Panc1 (cell line): Measurements from ENCODE around the gene SPTBN4. TPM values are rescaled to one million over a fixed set of nuclear protein-coding genes. Genes with fewer than 3 reads are reported as not detected.

Experiments used
- ATAC-seq: fragments of 200-7000 bp; cut with Tn5 transposase; 2 replicates; pipeline ENCODE4 v1.9.1; 2020; ENCODE audit warnings: mild to moderate bottlenecking, moderate library complexity
- BruUV-seq: library from RNA; stranded (reverse); fragments of 400-500 nt; replicated peaks from 2 replicates; lab custom pipeline; 2021; lab: Mats Ljungman, UMichigan
- CTCF ChIA-PET: fragments of 300-600 bp; sonication (Branson Sonifier 250); formaldehyde crosslinking; loops from one replicate; lab custom pipeline; 2022; ENCODE audit warnings: antibody characterized with exemption; lab: Charles Lee
- POLR2A ChIA-PET: fragments of 300-600 bp; sonication (Branson Sonifier 250); formaldehyde crosslinking; loops from one replicate; lab custom pipeline; 2022; ENCODE audit warnings: antibody characterized with exemption; lab: Charles Lee
- DNase-seq: peaks from one replicate; pipeline ENCODE4 v3.0.0-alpha.2; 2010; ENCODE audit warnings: low read depth, low spot score
- H3K27ac ChIP-seq: 2 replicates; pipeline ENCODE4 v1.5.1; 2011; ENCODE audit warnings: mild to moderate bottlenecking, low read length, inconsistent platforms
- H3K27me3 ChIP-seq: fragments of 200-500 bp; sonication (Bioruptor generic); 2 replicates; pipeline ENCODE4 v1.6.0; 2014; ENCODE audit warnings: low read length, inconsistent platforms; ENCODE audit not compliant: control insufficient read depth, insufficient read depth
- H3K36me3 ChIP-seq: fragments of 200-500 bp; sonication (Bioruptor generic); 2 replicates; pipeline ENCODE4 v1.5.1; 2014; ENCODE audit warnings: inconsistent platforms, mild to moderate bottlenecking, low read length, moderate library complexity; ENCODE audit not compliant: control insufficient read depth, insufficient read depth
- H3K4me1 ChIP-seq: 2 replicates; pipeline ENCODE4 v1.5.1; 2011; ENCODE audit warnings: inconsistent platforms, mild to moderate bottlenecking, low read length, moderate library complexity; ENCODE audit not compliant: control insufficient read depth, insufficient read depth
- H3K4me3 ChIP-seq, 2 experiments: 2 replicates each; pipeline ENCODE4 v1.5.1; 2011 to 2012; ENCODE audit warnings: low read depth in 2 of 2, low read length in 2 of 2, mild to moderate bottlenecking in 2 of 2, inconsistent platforms in 1 of 2, moderate library complexity in 1 of 2
- H3K9me3 ChIP-seq: fragments of 200-500 bp; sonication (Bioruptor generic); 2 replicates; pipeline ENCODE4 v1.5.1; 2014; ENCODE audit warnings: low read depth, mild to moderate bottlenecking, inconsistent platforms, low read length, moderate library complexity; ENCODE audit not compliant: control insufficient read depth, insufficient read depth
- POLR2AphosphoS5 ChIP-seq: IDR thresholded peaks from 2 replicates; pipeline ENCODE4 v1.6.1; 2012; ENCODE audit warnings: mild to moderate bottlenecking, low read depth, low read length, moderate library complexity
- SIN3A ChIP-seq: IDR thresholded peaks from 2 replicates; pipeline ENCODE4 v1.6.1; 2012; ENCODE audit warnings: low read depth, mild to moderate bottlenecking, low read length, moderate library complexity, borderline replicate concordance; ENCODE audit not compliant: insufficient read depth
- TCF7L2 ChIP-seq: IDR thresholded peaks from 2 replicates; pipeline ENCODE4 v1.6.1; 2011; ENCODE audit warnings: mild to moderate bottlenecking, low read depth, low read length, inconsistent platforms
- in situ Hi-C: cut with HindIII; loops from 2 replicates; pipeline ENCODE4 v1.10.0; 2016; ENCODE audit warnings: low sequenced_read_pairs, low pct_unique_long_range_greater_than_20kb
- intact Hi-C: fragments of 100-400 bp; cut with micrococcal nuclease; formaldehyde crosslinking; loops from one replicate; pipeline ENCODE4 v1.10.0; 2022; ENCODE audit not compliant: unreplicated experiment
- total RNA-seq: library from RNA; stranded (reverse); gene quantifications from one replicate; pipeline ENCODE4 v1.2.1, GENCODE V29; 2021; ENCODE audit not compliant: unreplicated experiment
- TF ChIP-seq, protein P1 (sequence below), 2 experiments: IDR thresholded peaks; 2 replicates each; pipeline ENCODE4 v1.6.1; 2011 to 2012; ENCODE audit warnings: low read depth in 2 of 2, control low read depth in 1 of 2, low read length in 1 of 2, mild to moderate bottlenecking in 1 of 2, moderate library complexity in 1 of 2; ENCODE audit not compliant: insufficient read depth in 1 of 2
- TF ChIP-seq, protein P2 (sequence below): fragments of 450-650 bp; IDR thresholded peaks from 2 replicates; pipeline ENCODE4 v1.5.1; 2017; ENCODE audit warnings: mild to moderate bottlenecking

The SPTBN4 gene
- total RNA-seq, 1 experiment from 2014 or later, result 1.2 TPM

- intact Hi-C loops, result no loop called here
- ATAC-seq (no peak), DNase-seq (no peak)
- CTCF ChIA-PET, result no interaction called here
- in situ Hi-C loops, result no loop called here
- TF ChIP-seq, protein P1, sequence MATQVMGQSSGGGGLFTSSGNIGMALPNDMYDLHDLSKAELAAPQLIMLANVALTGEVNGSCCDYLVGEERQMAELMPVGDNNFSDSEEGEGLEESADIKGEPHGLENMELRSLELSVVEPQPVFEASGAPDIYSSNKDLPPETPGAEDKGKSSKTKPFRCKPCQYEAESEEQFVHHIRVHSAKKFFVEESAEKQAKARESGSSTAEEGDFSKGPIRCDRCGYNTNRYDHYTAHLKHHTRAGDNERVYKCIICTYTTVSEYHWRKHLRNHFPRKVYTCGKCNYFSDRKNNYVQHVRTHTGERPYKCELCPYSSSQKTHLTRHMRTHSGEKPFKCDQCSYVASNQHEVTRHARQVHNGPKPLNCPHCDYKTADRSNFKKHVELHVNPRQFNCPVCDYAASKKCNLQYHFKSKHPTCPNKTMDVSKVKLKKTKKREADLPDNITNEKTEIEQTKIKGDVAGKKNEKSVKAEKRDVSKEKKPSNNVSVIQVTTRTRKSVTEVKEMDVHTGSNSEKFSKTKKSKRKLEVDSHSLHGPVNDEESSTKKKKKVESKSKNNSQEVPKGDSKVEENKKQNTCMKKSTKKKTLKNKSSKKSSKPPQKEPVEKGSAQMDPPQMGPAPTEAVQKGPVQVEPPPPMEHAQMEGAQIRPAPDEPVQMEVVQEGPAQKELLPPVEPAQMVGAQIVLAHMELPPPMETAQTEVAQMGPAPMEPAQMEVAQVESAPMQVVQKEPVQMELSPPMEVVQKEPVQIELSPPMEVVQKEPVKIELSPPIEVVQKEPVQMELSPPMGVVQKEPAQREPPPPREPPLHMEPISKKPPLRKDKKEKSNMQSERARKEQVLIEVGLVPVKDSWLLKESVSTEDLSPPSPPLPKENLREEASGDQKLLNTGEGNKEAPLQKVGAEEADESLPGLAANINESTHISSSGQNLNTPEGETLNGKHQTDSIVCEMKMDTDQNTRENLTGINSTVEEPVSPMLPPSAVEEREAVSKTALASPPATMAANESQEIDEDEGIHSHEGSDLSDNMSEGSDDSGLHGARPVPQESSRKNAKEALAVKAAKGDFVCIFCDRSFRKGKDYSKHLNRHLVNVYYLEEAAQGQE (IDR thresholded peaks at IDR 0.05; ENCODE audit: insufficient read depth in 1 of 2, low read depth in 2 of 2, low read length in 1 of 2), result no peak
- POLR2A ChIA-PET, result interaction anchor here (0.6 kb wide), 2 partner anchors 391 to 734 kb away, joined by 6 to 17 read pairs; no protein-coding TSS in a partner anchor
- Histone ChIP-seq H3K9me3 (no peaks in the 10 kb centered on the region), H3K27ac (no peak overlapping the region), H3K36me3 (no peaks in the 10 kb centered on the region), H3K4me3 (no peak overlapping the region), H3K4me1 (no peaks in the 10 kb centered on the region), H3K27me3 (no peaks in the 10 kb centered on the region)
- no TSS peak for BruUV-seq
Measured at GRCh38 chr19:40556953-40557530, 90.2 kb downstream of the SPTBN4 start.

DNA sequence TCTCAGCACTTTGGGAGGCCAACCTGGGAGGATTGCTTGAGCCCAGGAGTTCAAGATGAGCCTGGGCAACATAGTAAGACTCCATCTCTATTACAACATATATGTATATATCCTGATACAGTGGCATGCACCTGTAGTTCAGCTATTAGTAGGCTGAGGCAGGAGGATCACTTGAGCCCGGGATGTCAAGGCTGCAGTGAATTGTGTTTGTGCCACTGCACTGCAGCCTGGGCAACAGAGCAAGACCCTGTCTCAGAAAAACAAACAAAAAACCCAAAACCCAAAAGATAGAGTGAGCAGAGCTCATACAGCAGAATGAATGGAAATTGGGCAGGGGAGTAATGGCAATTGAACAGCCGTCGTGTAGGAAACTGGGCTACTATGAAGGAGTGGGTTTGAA lies 92.6 kb downstream of the SPTBN4 start:
- ATAC-seq (no peak), DNase-seq (no peak)
- H3K27ac ChIP-seq, result no peak overlapping the region
- no peaks in the 10 kb centered on the region for H3K36me3 ChIP-seq
- H3K27me3 ChIP-seq, result no peaks in the 10 kb centered on the region
- in situ Hi-C loops, result no loop called here
- ChIA-PET POLR2A (no interaction called here), CTCF (interaction anchor here (0.6 kb wide), 1 partner anchor 75 kb away, joined by 14 read pairs; no protein-coding TSS in a partner anchor)
- no peak overlapping the region for H3K4me3 ChIP-seq
- no TSS peak for BruUV-seq
- intact Hi-C loops, result no loop called here
- H3K4me1 ChIP-seq, result no peaks in the 10 kb centered on the region
- no peaks in the 10 kb centered on the region for H3K9me3 ChIP-seq
- TF ChIP-seq SIN3A (no peak), TCF7L2 (no peak), POLR2AphosphoS5 (no peak)
- TF ChIP-seq, protein P2, sequence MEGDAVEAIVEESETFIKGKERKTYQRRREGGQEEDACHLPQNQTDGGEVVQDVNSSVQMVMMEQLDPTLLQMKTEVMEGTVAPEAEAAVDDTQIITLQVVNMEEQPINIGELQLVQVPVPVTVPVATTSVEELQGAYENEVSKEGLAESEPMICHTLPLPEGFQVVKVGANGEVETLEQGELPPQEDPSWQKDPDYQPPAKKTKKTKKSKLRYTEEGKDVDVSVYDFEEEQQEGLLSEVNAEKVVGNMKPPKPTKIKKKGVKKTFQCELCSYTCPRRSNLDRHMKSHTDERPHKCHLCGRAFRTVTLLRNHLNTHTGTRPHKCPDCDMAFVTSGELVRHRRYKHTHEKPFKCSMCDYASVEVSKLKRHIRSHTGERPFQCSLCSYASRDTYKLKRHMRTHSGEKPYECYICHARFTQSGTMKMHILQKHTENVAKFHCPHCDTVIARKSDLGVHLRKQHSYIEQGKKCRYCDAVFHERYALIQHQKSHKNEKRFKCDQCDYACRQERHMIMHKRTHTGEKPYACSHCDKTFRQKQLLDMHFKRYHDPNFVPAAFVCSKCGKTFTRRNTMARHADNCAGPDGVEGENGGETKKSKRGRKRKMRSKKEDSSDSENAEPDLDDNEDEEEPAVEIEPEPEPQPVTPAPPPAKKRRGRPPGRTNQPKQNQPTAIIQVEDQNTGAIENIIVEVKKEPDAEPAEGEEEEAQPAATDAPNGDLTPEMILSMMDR, result no peak
- TF ChIP-seq, protein P1 (IDR thresholded peaks at IDR 0.05; ENCODE audit: insufficient read depth in 1 of 2, low read depth in 2 of 2, low read length in 1 of 2), result no peak
